Adrenal gland (tissue), 12 donors: Measurements from ENCODE around the gene GALNT7. TPM values are rescaled to one million over a fixed set of nuclear protein-coding genes. Genes with fewer than 3 reads are reported as not detected.

Source experiments
- DNase-seq, 7 donors: peaks; one replicate each; pipeline ENCODE4 v3.0.0-alpha.2; 2019 to 2020
- H3K27ac ChIP-seq, 5 donors: fragments of 200-600 bp; sonication (generic) in 4 of 5; 1 replicate in 3 of 5; 2 replicates in 2 of 5; pipeline versions ENCODE4 v1.5.1 to v1.8.0; 2016 to 2020; ENCODE audit warnings: mild to moderate bottlenecking in 1 of 5
- H3K27me3 ChIP-seq: fragments of 200-600 bp; 2 replicates; pipeline ENCODE4 v1.8.0; 2021
- H3K36me3 ChIP-seq, 2 donors: fragments of 200-600 bp; replicated peaks in 1 of 2; 1 replicate in 1 of 2; 2 replicates in 1 of 2; pipeline versions ENCODE4 v1.5.1 to v1.8.0; 2018 to 2022
- H3K4me1 ChIP-seq, 2 donors: fragments of 200-600 bp; replicated peaks in 1 of 2; 1 replicate in 1 of 2; 2 replicates in 1 of 2; pipeline versions ENCODE4 v1.5.1 to v1.8.0; 2018 to 2021
- H3K4me3 ChIP-seq, 4 donors: fragments of 200-600 bp; sonication (generic) in 3 of 4; one replicate each; pipeline ENCODE4 v1.5.1; 2016 to 2018
- H3K9me3 ChIP-seq, 3 donors: fragments of 200-600 bp; sonication (generic) in 1 of 3; replicated peaks in 1 of 3; 1 replicate in 2 of 3; 2 replicates in 1 of 3; pipeline versions ENCODE4 v1.5.1 to v1.8.0; 2016 to 2021
- CTCF ChIP-seq, 6 experiments: fragments of 450-650 bp in 4 of 6; fragments of 200-600 bp in 2 of 6; sonication (generic) in 1 of 6; IDR thresholded peaks; 1 replicate in 5 of 6; 2 replicates in 1 of 6; pipeline versions ENCODE4 v1.5.1 to v1.8.0; 2016 to 2021; ENCODE audit warnings: antibody characterized with exemption in 6 of 6, mild to moderate bottlenecking in 2 of 6, moderate library complexity in 1 of 6
- POLR2A ChIP-seq, 2 donors: fragments of 450-650 bp; IDR thresholded peaks; one replicate each; pipeline ENCODE4 v1.6.1; 2017; ENCODE audit warnings: antibody characterized with exemption in 2 of 2, mild to moderate bottlenecking in 2 of 2, moderate library complexity in 1 of 2
- WGBS, 4 donors: extraction: QIAGEN DNeasy Blood & Tissue Kit in 2 of 4; methylation state at CpG; one replicate each; pipeline versions ENCODE4 v1.1.5 to v1.1.7; 2013 to 2017; 5-methylcytosine and 5-hydroxymethylcytosine counted together
- intact Hi-C, 2 donors: fragments of 100-400 bp; cut with DNase I; formaldehyde crosslinking; loops; one replicate each; pipeline versions ENCODE4 v1.14.1 to v1.15.0; 2022 to 2023
- polyA plus RNA-seq, 3 donors: library from polyadenylated mRNA; stranded (reverse); fragments of 200-250 nt in 2 of 3; fragments of 350-450 nt in 1 of 3; fragmentation: Illumina TruSeq in 1 of 3; extraction: RNeasy Lipid Tissue Mini Kit (QIAGEN cat#74804) in 1 of 3; gene quantifications; one replicate each; pipeline ENCODE4 v1.2.3, GENCODE V29; 2013 to 2014
- total RNA-seq, 9 donors: library from RNA; depleted of rRNA in 4 of 9; stranded (reverse); fragments of >200 nt in 4 of 9; fragments of 120-200 nt in 1 of 9; fragmentation: NEBNext Ultra II Directional in 1 of 9; extraction: Animal tissue kit (Norgen Biotek cat#: 25700) in 1 of 9; gene quantifications; one replicate each; pipeline versions ENCODE4 v1.1.0 to v1.2.4, GENCODE V29; 2013 to 2023
- donor health status: healthy with polysubstance abuse.
- donor health status: Bipolar disorder and iron deficiency.
- donor health status: DM: yes; HTN: yes; CAD: no.
- donor health status: DM: no; HTN: no; CAD: no.
- donor health status: DM: no; HTN: no; CAD: no.
- donor health status: DM: yes; HTN: yes; CAD: no.

The GALNT7 gene
- total and polyA plus RNA-seq, 12 donors: 4.4 to 21.9 (median 10.3) TPM

DNA sequence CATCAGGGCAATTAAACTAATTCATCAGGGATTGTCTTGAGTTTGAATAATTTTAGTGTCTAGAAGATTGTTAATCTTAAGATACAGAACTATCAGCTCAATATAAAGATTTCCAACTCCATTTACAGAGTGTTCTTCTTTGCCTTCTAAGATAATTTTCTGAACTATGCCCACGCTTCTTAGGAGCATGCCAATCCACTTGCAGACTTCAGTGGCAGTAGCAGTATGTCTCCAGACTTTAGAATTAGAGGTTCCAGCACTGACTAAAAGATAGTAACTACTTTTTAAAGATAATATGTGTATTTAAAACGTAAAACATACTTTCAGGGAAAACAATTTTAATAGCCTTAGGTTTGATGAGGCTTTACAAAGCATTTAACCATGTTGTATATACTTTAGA lies 34.2 kb upstream of the GALNT7 start:
- H3K4me3 ChIP-seq: no peak overlapping the region
- no peaks in the 10 kb centered on the region for H3K4me1 ChIP-seq
- no peaks in the 10 kb centered on the region for H3K9me3 ChIP-seq
- DNase-seq: no peak
- no peak overlapping the region for H3K27ac ChIP-seq
- H3K27me3 ChIP-seq: no peaks in the 10 kb centered on the region
- intact Hi-C loops: no loop called here
- H3K36me3 ChIP-seq: no peaks in the 10 kb centered on the region
- WGBS, 4 donors: 87 to 95% (median 90%) methylated on average over 2 of the region's 2 CpGs
- no peak for TF ChIP-seq CTCF (IDR thresholded peaks at IDR 0.05)

GRCh38 chr4:173135241-173135847 lies 33.3 kb upstream of the GALNT7 start:
- Histone ChIP-seq H3K4me1 (no peaks in the 10 kb centered on the region), H3K27ac (no peak overlapping the region), H3K36me3 (no peaks in the 10 kb centered on the region), H3K9me3 (no peaks in the 10 kb centered on the region), H3K27me3 (no peaks in the 10 kb centered on the region), H3K4me3 (no peak overlapping the region)
- no peak for TF ChIP-seq POLR2A (IDR thresholded peaks at IDR 0.05)
- peak in 1 of 7 donors; percentile 33 for DNase-seq
- intact Hi-C loops: no loop called here
- WGBS, 4 donors: 52 to 73% (median 70%) methylated on average over 3 of the region's 3 CpGs

- Histone ChIP-seq H3K27ac (no peak overlapping the region), H3K36me3 (no peaks in the 10 kb centered on the region), H3K4me3 (no peak overlapping the region), H3K9me3 (no peaks in the 10 kb centered on the region), H3K27me3 (no peaks in the 10 kb centered on the region), H3K4me1 (no peaks in the 10 kb centered on the region)
- TF ChIP-seq CTCF (IDR thresholded peaks at IDR 0.05) (no peak), POLR2A (IDR thresholded peaks at IDR 0.05) (no peak)
- 63 to 92% (median 84%) methylated on average over 1 of the region's 1 CpG for WGBS, 4 donors
- no peak for DNase-seq
- intact Hi-C loops: no loop called here
These were observed 30.0 kb upstream of the GALNT7 start for GRCh38 chr4:173138624-173139023.

DNA sequence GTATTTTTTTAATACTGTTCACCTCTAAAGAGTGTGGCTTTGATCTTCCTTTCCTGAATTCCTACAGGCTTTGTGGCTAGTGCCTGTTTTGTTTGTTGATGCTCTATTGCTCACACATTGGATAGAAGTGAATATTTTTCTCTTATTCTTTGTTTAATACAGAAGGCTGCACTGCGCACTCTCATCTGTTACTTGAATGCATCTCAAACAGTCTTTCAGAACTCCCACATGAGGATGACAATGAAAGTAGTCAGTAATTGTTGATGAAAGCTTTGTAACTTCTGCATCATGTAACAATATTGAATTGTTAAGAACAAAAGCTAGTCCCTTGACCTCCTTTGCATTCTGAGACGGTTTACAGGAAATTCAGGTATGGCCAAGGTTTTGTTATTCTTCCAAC lies 29.1 kb upstream of the GALNT7 start:
- no peak for TF ChIP-seq CTCF (IDR thresholded peaks at IDR 0.05)
- TF ChIP-seq POLR2A (IDR thresholded peaks at IDR 0.05): no peak
- intact Hi-C loops: no loop called here

GRCh38 chr4:173145131-173145530 lies 23.5 kb upstream of the GALNT7 start:
- no peaks in the 10 kb centered on the region for H3K4me1 ChIP-seq
- no peaks in the 10 kb centered on the region for H3K9me3 ChIP-seq
- no peak overlapping the region for H3K27ac ChIP-seq
- no peaks in the 10 kb centered on the region for H3K36me3 ChIP-seq
- no peak for TF ChIP-seq POLR2A (IDR thresholded peaks at IDR 0.05)
- TF ChIP-seq CTCF (IDR thresholded peaks at IDR 0.05): no peak
- no peaks in the 10 kb centered on the region for H3K27me3 ChIP-seq
- 73 to 96% (median 92%) methylated on average over 3 of the region's 3 CpGs for WGBS, 4 donors
- no peak for DNase-seq
- intact Hi-C loops: no loop called here
- no peak overlapping the region for H3K4me3 ChIP-seq

More for the DNA sequence above, 29.1 kb upstream of the GALNT7 start:
- no peak overlapping the region for H3K27ac ChIP-seq
- H3K4me1 ChIP-seq: no peaks in the 10 kb centered on the region
- no peaks in the 10 kb centered on the region for H3K36me3 ChIP-seq
- H3K27me3 ChIP-seq: no peaks in the 10 kb centered on the region
- WGBS, 4 donors: 27 to 36% (median 35%) methylated on average over 2 of the region's 2 CpGs
- no peak overlapping the region for H3K4me3 ChIP-seq
- no peak for DNase-seq
- no peaks in the 10 kb centered on the region for H3K9me3 ChIP-seq
